Mesodermal cell (in vitro differentiated cells): ENCODE measurements around the gene PCDH9.

ENCODE experiments used
- H3K27ac ChIP-seq: 2 replicates; pipeline ENCODE4 v1.7.0; 2013; ENCODE audit warnings: mild to moderate bottlenecking, low read depth, low read length, moderate library complexity; ENCODE audit not compliant: severe bottlenecking
- H3K36me3 ChIP-seq: 2 replicates; pipeline ENCODE4 v1.7.1; 2013; ENCODE audit warnings: mild to moderate bottlenecking, low read length, moderate library complexity; ENCODE audit not compliant: control insufficient read depth, insufficient read depth
- H3K4me1 ChIP-seq: one replicate; pipeline ENCODE4 v1.7.1; 2013; ENCODE audit warnings: mild to moderate bottlenecking, low read length; ENCODE audit not compliant: insufficient read depth, control insufficient read depth, poor library complexity, severe bottlenecking
- H3K4me3 ChIP-seq: 2 replicates; pipeline ENCODE4 v1.7.0; 2013; ENCODE audit warnings: low read length, control low read depth, mild to moderate bottlenecking; ENCODE audit not compliant: insufficient read depth, poor library complexity, severe bottlenecking; ENCODE audit errors: extremely low read depth
- H3K9me3 ChIP-seq: 2 replicates; pipeline ENCODE4 v1.7.1; 2013; ENCODE audit warnings: mild to moderate bottlenecking, low read length, moderate library complexity; ENCODE audit not compliant: control insufficient read depth
- WGBS, 2 experiments: methylation state at CpG; one replicate each; pipeline ENCODE4 v1.1.5; 2013; ENCODE audit warnings: missing lambda C conversion rate in 2 of 2; ENCODE audit not compliant: insufficient coverage in 2 of 2; 5-methylcytosine and 5-hydroxymethylcytosine counted together

PCDH9 gene

GRCh38 chr13:67130444-67130843 lies 99.7 kb downstream of the PCDH9 start:
- WGBS, 2 experiments = 94% methylated on average over 4 of the region's 5 CpGs; no CpG with 5 or more reads in 1 of the 2 experiments
- Histone ChIP-seq H3K36me3 (no peaks in the 10 kb centered on the region), H3K4me1 (peaks cover 5% of the 10 kb centered on the region), H3K27ac (no peak overlapping the region), H3K4me3 (no peak overlapping the region), H3K9me3 (no peaks in the 10 kb centered on the region)

- Histone ChIP-seq H3K4me1 (no peaks in the 10 kb centered on the region), H3K4me3 (no peak overlapping the region), H3K27ac (no peak overlapping the region), H3K9me3 (no peaks in the 10 kb centered on the region), H3K36me3 (no peaks in the 10 kb centered on the region)
- 88% methylated on average over 1 of the region's 3 CpGs; no CpG with 5 or more reads in 1 of the 2 experiments for WGBS, 2 experiments
Observed at GRCh38 chr13:67128136-67128535, 102.0 kb downstream of the PCDH9 start.

GRCh38 chr13:67125681-67126080 lies 104.5 kb downstream of the PCDH9 start:
- Histone ChIP-seq H3K36me3 (no peaks in the 10 kb centered on the region), H3K4me3 (no peak overlapping the region), H3K9me3 (no peaks in the 10 kb centered on the region), H3K4me1 (peaks cover 7% of the 10 kb centered on the region), H3K27ac (no peak overlapping the region)

GRCh38 chr13:67123165-67123564 lies 107.0 kb downstream of the PCDH9 start:
- no peaks in the 10 kb centered on the region for H3K9me3 ChIP-seq
- WGBS, 2 experiments = 62% methylated on average over 2 of the region's 3 CpGs; no CpG with 5 or more reads in 1 of the 2 experiments

GRCh38 chr13:67122251-67122650 lies 107.9 kb downstream of the PCDH9 start:
- 68% methylated on average over 4 to 5 of the region's 6 CpGs for WGBS, 2 experiments
- H3K9me3 ChIP-seq = no peaks in the 10 kb centered on the region
- H3K4me1 ChIP-seq = peaks cover 7% of the 10 kb centered on the region
- H3K36me3 ChIP-seq = no peaks in the 10 kb centered on the region
- H3K4me3 ChIP-seq = no peak overlapping the region
- no peak overlapping the region for H3K27ac ChIP-seq

More at GRCh38 chr13:67123165-67123564, 107.0 kb downstream of the PCDH9 start:
- peaks cover 7% of the 10 kb centered on the region for H3K4me1 ChIP-seq
- no peak overlapping the region for H3K4me3 ChIP-seq
- no peaks in the 10 kb centered on the region for H3K36me3 ChIP-seq
- no peak overlapping the region for H3K27ac ChIP-seq

GRCh38 chr13:67120872-67121531 lies 109.1 kb downstream of the PCDH9 start:
- no peak overlapping the region for H3K27ac ChIP-seq
- 75% methylated on average over 1 of the region's 6 CpGs; no CpG with 5 or more reads in 1 of the 2 experiments for WGBS, 2 experiments
- H3K4me1 ChIP-seq = peaks cover 7% of the 10 kb centered on the region
- no peaks in the 10 kb centered on the region for H3K9me3 ChIP-seq
- H3K36me3 ChIP-seq = no peaks in the 10 kb centered on the region
- H3K4me3 ChIP-seq = no peak overlapping the region

GRCh38 chr13:67119481-67119894 lies 110.6 kb downstream of the PCDH9 start:
- H3K4me3 ChIP-seq = no peak overlapping the region
- peaks cover 7% of the 10 kb centered on the region for H3K4me1 ChIP-seq
- WGBS, 2 experiments = no CpG with 5 or more reads among the region's 1 CpG
- no peaks in the 10 kb centered on the region for H3K36me3 ChIP-seq
- H3K27ac ChIP-seq = no peak overlapping the region
- no peaks in the 10 kb centered on the region for H3K9me3 ChIP-seq

GRCh38 chr13:67118277-67118676 lies 111.9 kb downstream of the PCDH9 start:
- Histone ChIP-seq H3K4me1 (peaks cover 7% of the 10 kb centered on the region), H3K9me3 (no peaks in the 10 kb centered on the region), H3K36me3 (no peaks in the 10 kb centered on the region), H3K27ac (no peak overlapping the region), H3K4me3 (no peak overlapping the region)
- no CpG with 5 or more reads among the region's 1 CpG for WGBS, 2 experiments

- WGBS, 2 experiments = 90% methylated on average over 1 of the region's 3 CpGs; no CpG with 5 or more reads in 1 of the 2 experiments
- Histone ChIP-seq H3K4me1 (peaks cover 7% of the 10 kb centered on the region), H3K36me3 (no peaks in the 10 kb centered on the region), H3K27ac (no peak overlapping the region), H3K4me3 (no peak overlapping the region), H3K9me3 (no peaks in the 10 kb centered on the region)
Observed at GRCh38 chr13:67117010-67117550, 113.1 kb downstream of the PCDH9 start.

- H3K4me3 ChIP-seq = no peak overlapping the region
- H3K27ac ChIP-seq = no peak overlapping the region
- H3K9me3 ChIP-seq = no peaks in the 10 kb centered on the region
- no peaks in the 10 kb centered on the region for H3K4me1 ChIP-seq
- 89 to 92% methylated on average over 1 to 2 of the region's 2 CpGs for WGBS, 2 experiments
- no peaks in the 10 kb centered on the region for H3K36me3 ChIP-seq
Observed at GRCh38 chr13:67107979-67108378, 122.2 kb downstream of the PCDH9 start.

- Histone ChIP-seq H3K9me3 (no peaks in the 10 kb centered on the region), H3K27ac (no peak overlapping the region), H3K4me3 (no peak overlapping the region), H3K36me3 (no peaks in the 10 kb centered on the region), H3K4me1 (peaks cover 8% of the 10 kb centered on the region)
- 88 to 97% methylated on average over 5 to 6 of the region's 6 CpGs for WGBS, 2 experiments
Observed at GRCh38 chr13:67106502-67107057, 123.6 kb downstream of the PCDH9 start.
